Neural crest cell (in vitro differentiated cells): ENCODE results near the gene RAPGEF1. TPM values are rescaled to one million over a fixed set of nuclear protein-coding genes. Genes with fewer than 3 reads are reported as not detected.
"Not testable (repeated sequence)": the region's sequence is repeated elsewhere in the genome, so short reads cannot be mapped to it uniquely, and the experiment has no call there.

Experiments
- DNase-seq: peaks from one replicate; pipeline ENCODE4 v3.0.0; 2021; ENCODE audit warnings: low read depth, mixed read lengths, low spot score
- H3K27ac Mint-ChIP-seq: one replicate; pipeline ENCODE4 v1.8.0; 2021; ENCODE audit warnings: mild to moderate bottlenecking, mixed read lengths; ENCODE audit not compliant: unreplicated experiment
- H3K27me3 Mint-ChIP-seq: 2 replicates; pipeline ENCODE4 v1.8.0; 2021; ENCODE audit warnings: low read depth, mild to moderate bottlenecking, mixed read lengths
- H3K36me3 Mint-ChIP-seq: 2 replicates; pipeline ENCODE4 v1.8.0; 2021; ENCODE audit warnings: low read depth, mild to moderate bottlenecking, mixed read lengths
- H3K4me1 Mint-ChIP-seq: 2 replicates; pipeline ENCODE4 v1.8.0; 2021; ENCODE audit warnings: mixed read lengths
- H3K4me3 Mint-ChIP-seq: one replicate; pipeline ENCODE4 v1.8.0; 2021; ENCODE audit warnings: mild to moderate bottlenecking, mixed read lengths
- H3K9me3 Mint-ChIP-seq: 2 replicates; pipeline ENCODE4 v1.8.0; 2021; ENCODE audit warnings: mixed read lengths
- total RNA-seq: library from RNA; stranded (reverse); gene quantifications from 2 replicates; pipeline ENCODE4 v1.2.1, GENCODE V29; 2021
- TF ChIP-seq, protein P1 (sequence below): fragments of 200-600 bp; sonication (generic); conservative IDR thresholded peaks from 2 replicates; pipeline ENCODE4 v1.5.0; 2021; ENCODE audit warnings: antibody characterized with exemption, mild to moderate bottlenecking

RAPGEF1 gene
- total RNA-seq, 1 donor from 2014 or later: 68.1 TPM

DNA sequence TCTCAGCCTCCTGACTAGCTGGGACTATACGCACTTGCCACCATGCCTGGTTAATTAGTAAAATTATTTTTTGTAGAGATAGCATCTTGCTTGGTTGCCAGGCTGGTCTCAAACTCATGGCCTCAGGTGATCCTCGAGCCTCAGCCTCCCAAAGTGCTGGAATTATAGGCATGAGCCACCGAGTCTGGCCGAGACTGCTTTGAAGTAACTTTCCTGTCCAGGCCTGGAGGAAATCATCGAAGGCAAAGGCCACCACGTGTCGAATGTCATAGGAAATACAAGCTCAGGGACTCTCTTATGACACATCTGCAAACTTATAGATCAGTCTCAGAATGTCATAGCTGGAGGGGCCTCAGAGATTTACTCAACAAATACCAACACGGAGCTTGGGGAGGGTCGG, 25.1 kb downstream of the RAPGEF1 start:
- TF ChIP-seq, protein P1, sequence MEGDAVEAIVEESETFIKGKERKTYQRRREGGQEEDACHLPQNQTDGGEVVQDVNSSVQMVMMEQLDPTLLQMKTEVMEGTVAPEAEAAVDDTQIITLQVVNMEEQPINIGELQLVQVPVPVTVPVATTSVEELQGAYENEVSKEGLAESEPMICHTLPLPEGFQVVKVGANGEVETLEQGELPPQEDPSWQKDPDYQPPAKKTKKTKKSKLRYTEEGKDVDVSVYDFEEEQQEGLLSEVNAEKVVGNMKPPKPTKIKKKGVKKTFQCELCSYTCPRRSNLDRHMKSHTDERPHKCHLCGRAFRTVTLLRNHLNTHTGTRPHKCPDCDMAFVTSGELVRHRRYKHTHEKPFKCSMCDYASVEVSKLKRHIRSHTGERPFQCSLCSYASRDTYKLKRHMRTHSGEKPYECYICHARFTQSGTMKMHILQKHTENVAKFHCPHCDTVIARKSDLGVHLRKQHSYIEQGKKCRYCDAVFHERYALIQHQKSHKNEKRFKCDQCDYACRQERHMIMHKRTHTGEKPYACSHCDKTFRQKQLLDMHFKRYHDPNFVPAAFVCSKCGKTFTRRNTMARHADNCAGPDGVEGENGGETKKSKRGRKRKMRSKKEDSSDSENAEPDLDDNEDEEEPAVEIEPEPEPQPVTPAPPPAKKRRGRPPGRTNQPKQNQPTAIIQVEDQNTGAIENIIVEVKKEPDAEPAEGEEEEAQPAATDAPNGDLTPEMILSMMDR: no peak
- Mint-ChIP-seq H3K36me3 (no peaks in the 10 kb centered on the region), H3K4me3 (no peak overlapping the region), H3K4me1 (peaks cover 32% of the 10 kb centered on the region), H3K9me3 (no peaks in the 10 kb centered on the region), H3K27ac (no peak overlapping the region), H3K27me3 (no peaks in the 10 kb centered on the region)
- no peak for DNase-seq

GRCh38 chr9:131714161-131714646, 25.7 kb downstream of the RAPGEF1 start:
- no peak overlapping the region for H3K4me3 Mint-ChIP-seq
- H3K27ac Mint-ChIP-seq: no peak overlapping the region
- H3K36me3 Mint-ChIP-seq: no peaks in the 10 kb centered on the region
- H3K9me3 Mint-ChIP-seq: no peaks in the 10 kb centered on the region
- no peak for DNase-seq
- TF ChIP-seq, protein P1: no peak
- no peaks in the 10 kb centered on the region for H3K27me3 Mint-ChIP-seq
- peaks cover 35% of the 10 kb centered on the region for H3K4me1 Mint-ChIP-seq

- Mint-ChIP-seq H3K9me3 (no peaks in the 10 kb centered on the region), H3K4me1 (peaks cover 32% of the 10 kb centered on the region), H3K36me3 (no peaks in the 10 kb centered on the region), H3K27ac (no peak overlapping the region), H3K4me3 (no peak overlapping the region), H3K27me3 (no peaks in the 10 kb centered on the region)
- TF ChIP-seq, protein P1: no peak
- DNase-seq: no peak
Measured at GRCh38 chr9:131713016-131713415, 26.9 kb downstream of the RAPGEF1 start.

DNA sequence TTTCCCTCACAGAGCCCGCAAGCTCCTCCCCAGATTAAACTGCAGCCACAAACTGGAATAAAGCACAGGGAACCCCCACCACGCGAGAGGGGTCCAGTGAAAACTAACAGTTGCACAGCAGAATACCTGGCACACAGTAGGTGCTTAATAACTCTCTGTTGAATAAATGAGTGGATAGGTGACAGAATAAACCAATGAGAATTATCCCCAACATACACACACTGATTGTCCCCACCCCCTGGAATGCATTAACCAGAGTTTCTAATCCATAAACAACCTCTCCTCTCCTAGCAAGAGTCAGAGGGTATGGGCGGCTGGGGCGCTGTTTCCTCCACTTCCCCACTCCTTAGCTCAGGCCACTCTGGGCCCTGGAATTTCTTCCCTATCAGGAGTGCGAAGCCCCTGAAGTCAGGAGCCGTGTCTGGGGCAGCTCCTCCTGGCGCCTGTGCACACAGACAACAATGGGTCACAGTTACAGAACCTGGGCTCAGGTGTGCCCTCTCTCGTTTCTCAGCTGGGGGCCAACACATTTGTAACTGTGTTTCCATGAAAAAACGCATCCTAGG, 27.6 kb downstream of the RAPGEF1 start:
- DNase-seq: no peak
- Mint-ChIP-seq H3K9me3 (no peaks in the 10 kb centered on the region), H3K36me3 (no peaks in the 10 kb centered on the region), H3K27ac (no peak overlapping the region), H3K4me3 (no peak overlapping the region), H3K27me3 (no peaks in the 10 kb centered on the region), H3K4me1 (peaks cover 36% of the 10 kb centered on the region)
- TF ChIP-seq, protein P1: no peak

- DNase-seq: no peak
- Mint-ChIP-seq H3K4me3 (no peak overlapping the region), H3K27ac (no peak overlapping the region), H3K4me1 (peaks cover 41% of the 10 kb centered on the region), H3K36me3 (no peaks in the 10 kb centered on the region), H3K27me3 (no peaks in the 10 kb centered on the region), H3K9me3 (no peaks in the 10 kb centered on the region)
- TF ChIP-seq, protein P1: no peak
Measured at GRCh38 chr9:131709771-131710431, 30.0 kb downstream of the RAPGEF1 start.

GRCh38 chr9:131709010-131709770, 30.7 kb downstream of the RAPGEF1 start:
- H3K4me3 Mint-ChIP-seq, H3K27ac Mint-ChIP-seq, H3K27me3 Mint-ChIP-seq, H3K9me3 Mint-ChIP-seq, H3K36me3 Mint-ChIP-seq, DNase-seq: not testable (repeated sequence)
- H3K4me1 Mint-ChIP-seq: peaks cover 47% of the 10 kb centered on the region
